Naive thymus-derived CD4-positive, alpha-beta T cell (primary cell): ENCODE data around the gene LAPTM5. TPM values are rescaled to one million over a fixed set of nuclear protein-coding genes. Genes with fewer than 3 reads are reported as not detected.

Experiments
- ATAC-seq: fragments of 150-1000 bp; cut with Tn5 transposase; 2 replicates; pipeline ENCODE4 v1.10.0; 2021; ENCODE audit warnings: mild to moderate bottlenecking, moderate library complexity
- CTCF ChIA-PET: fragments of 350-600 bp; sonication (Branson Sonifier 250); formaldehyde crosslinking; loops from one replicate; lab custom pipeline; 2021; ENCODE audit warnings: antibody characterized with exemption; lab: Charles Lee
- POLR2A ChIA-PET: fragments of 350-600 bp; sonication (Branson Sonifier 250); formaldehyde crosslinking; loops from one replicate; lab custom pipeline; 2021; ENCODE audit warnings: antibody characterized with exemption, inconsistent platforms; lab: Charles Lee
- DNase-seq, 9 donors: peaks; one replicate each; pipeline versions ENCODE4 v3.0.0 to v3.0.0-alpha.2; 2020 to 2022; ENCODE audit warnings: mixed read lengths in 1 of 9
- H3K27ac ChIP-seq: one replicate; pipeline ENCODE4 v1.7.0; 2013; ENCODE audit warnings: mild to moderate bottlenecking, low read depth, low read length, moderate library complexity
- H3K27me3 ChIP-seq, 2 donors: one replicate each; pipeline ENCODE4 v1.7.0; 2013; ENCODE audit warnings: low read length in 2 of 2, mild to moderate bottlenecking in 2 of 2, moderate library complexity in 2 of 2; ENCODE audit not compliant: control insufficient read depth in 2 of 2, insufficient read depth in 2 of 2
- H3K36me3 ChIP-seq, 3 experiments: 1 replicate in 2 of 3; 2 replicates in 1 of 3; pipeline ENCODE4 v1.7.0; 2013; ENCODE audit warnings: low read length in 3 of 3, mild to moderate bottlenecking in 3 of 3, moderate library complexity in 1 of 3; ENCODE audit not compliant: insufficient read depth in 3 of 3, control insufficient read depth in 2 of 3
- H3K4me1 ChIP-seq, 2 donors: one replicate each; pipeline ENCODE4 v1.7.0; 2013; ENCODE audit warnings: low read length in 2 of 2, mild to moderate bottlenecking in 2 of 2, moderate library complexity in 1 of 2; ENCODE audit not compliant: control insufficient read depth in 2 of 2, insufficient read depth in 2 of 2
- H3K4me3 ChIP-seq: 2 replicates; pipeline ENCODE4 v1.7.0; 2013; ENCODE audit warnings: mild to moderate bottlenecking, low read length
- H3K9me3 ChIP-seq, 3 experiments: 1 replicate in 2 of 3; 2 replicates in 1 of 3; pipeline ENCODE4 v1.7.0; 2013; ENCODE audit warnings: low read length in 3 of 3; ENCODE audit not compliant: control insufficient read depth in 2 of 3
- H3K27ac Mint-ChIP-seq, 9 donors: one replicate each; pipeline ENCODE4 v1.8.0; 2020 to 2022; ENCODE audit warnings: mixed read lengths in 9 of 9, mild to moderate bottlenecking in 8 of 9, moderate library complexity in 5 of 9, inconsistent platforms in 2 of 9
- H3K27me3 Mint-ChIP-seq, 5 donors: one replicate each; pipeline ENCODE4 v1.8.0; 2021 to 2022; ENCODE audit warnings: mixed read lengths in 5 of 5, mild to moderate bottlenecking in 1 of 5
- H3K36me3 Mint-ChIP-seq, 5 donors: one replicate each; pipeline ENCODE4 v1.8.0; 2020 to 2022; ENCODE audit warnings: mixed read lengths in 5 of 5, mild to moderate bottlenecking in 3 of 5, inconsistent platforms in 1 of 5
- H3K4me1 Mint-ChIP-seq, 7 donors: one replicate each; pipeline ENCODE4 v1.8.0; 2020 to 2022; ENCODE audit warnings: mixed read lengths in 7 of 7, mild to moderate bottlenecking in 3 of 7, inconsistent platforms in 1 of 7
- H3K4me3 Mint-ChIP-seq, 10 donors: one replicate each; pipeline ENCODE4 v1.8.0; 2020 to 2022; ENCODE audit warnings: mild to moderate bottlenecking in 10 of 10, mixed read lengths in 10 of 10, moderate library complexity in 6 of 10, inconsistent platforms in 2 of 10
- H3K9me3 Mint-ChIP-seq, 11 donors: one replicate each; pipeline ENCODE4 v1.8.0; 2020 to 2022; ENCODE audit warnings: mixed read lengths in 11 of 11, mild to moderate bottlenecking in 4 of 11, inconsistent platforms in 1 of 11, moderate library complexity in 1 of 11
- intact Hi-C, 2 donors: fragments of 100-400 bp; cut with micrococcal nuclease; formaldehyde crosslinking; loops; one replicate each; pipeline ENCODE4 v1.15.1; 2023
- polyA plus RNA-seq, 2 donors: library from polyadenylated mRNA; unstranded; fragments of 300-500 nt; fragmentation: Illumina TruSeq; gene quantifications; one replicate each; pipeline ENCODE4 v1.2.3, GENCODE V29; 2021
- total RNA-seq, 6 experiments: library from RNA in 5 of 6; stranded (reverse) in 5 of 6; gene quantifications; 1 replicate in 5 of 6; 2 replicates in 1 of 6; pipeline ENCODE4 v1.2.3 and lab custom pipeline; 2021 to 2026

LAPTM5 gene
- total and polyA plus RNA-seq, 7 experiments from 2014 or later = 464 to 783 (median 575) TPM

DNA sequence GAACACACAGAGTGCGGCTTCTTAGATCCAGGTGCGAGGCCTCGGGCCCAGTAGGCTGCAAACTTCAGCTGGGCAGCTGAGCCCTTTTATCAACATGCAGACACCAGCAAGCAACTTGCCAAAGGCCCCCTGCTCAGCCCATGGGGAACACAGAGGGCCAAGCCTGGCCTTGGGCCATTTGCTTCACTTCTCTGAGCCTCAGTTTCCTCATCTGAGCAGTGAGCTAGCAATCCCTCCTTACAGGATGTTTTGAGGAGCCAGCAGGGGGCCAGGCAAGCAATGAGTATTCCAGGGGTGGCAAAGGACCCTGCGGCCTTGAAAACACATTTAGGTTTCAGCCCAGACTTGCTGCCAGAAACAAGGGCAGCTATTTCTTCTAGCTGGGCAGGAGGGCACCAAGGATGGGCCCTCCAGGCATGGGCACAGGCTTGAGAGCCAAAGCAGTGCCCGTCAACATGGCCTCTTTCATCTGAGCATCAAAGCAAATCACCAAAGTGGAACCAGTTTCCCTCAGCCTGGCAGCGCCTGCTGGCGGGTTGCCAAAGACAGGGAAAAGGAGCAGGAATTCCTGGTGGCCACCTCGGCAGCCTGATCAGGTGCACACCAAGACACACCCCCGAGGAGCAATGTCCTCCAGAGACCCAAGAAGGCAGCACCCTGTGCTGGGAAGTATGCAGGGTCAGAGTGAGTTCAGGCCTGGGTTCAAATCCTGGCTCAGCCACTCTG is 35.6 kb downstream of the LAPTM5 start:
- no peak for DNase-seq
- H3K9me3 ChIP-seq = no peaks in the 10 kb centered on the region
- POLR2A ChIA-PET = interaction anchor here (4.3 to 42.4 kb wide), 3 partner anchors 9 to 57 kb away, joined by 30 to 1281 read pairs (median 72); partner anchors contain the start of gene LAPTM5
- intact Hi-C loops = no loop called here
- H3K36me3 ChIP-seq = peaks cover 0 to 54% (median 7%) of the 10 kb centered on the region in 3 experiments
- peak overlapping the region in 2 of 9 donors; percentile 36 to 51 for H3K27ac Mint-ChIP-seq
- peaks cover 0 to 16% (median 3%) of the 10 kb centered on the region in 5 donors for H3K36me3 Mint-ChIP-seq
- ATAC-seq = no peak
- peak overlapping the region in 2 of 10 donors; percentile 4 to 20 for H3K4me3 Mint-ChIP-seq
- H3K27me3 ChIP-seq = no peaks in the 10 kb centered on the region
- H3K4me1 ChIP-seq = peaks cover 10 to 37% of the 10 kb centered on the region in 2 donors
- H3K4me1 Mint-ChIP-seq = peaks cover 20 to 62% (median 48%) of the 10 kb centered on the region in 7 donors
- no peak overlapping the region for H3K27ac ChIP-seq
- H3K4me3 ChIP-seq = no peak overlapping the region
- CTCF ChIA-PET = interaction anchor here (1.1 to 5.2 kb wide), 5 partner anchors 22 to 80 kb away, joined by 5 to 149 read pairs (median 52); partner anchors contain the start of gene LAPTM5
- no peaks in the 10 kb centered on the region for H3K27me3 Mint-ChIP-seq
- peaks cover 0 to 3% (median 0%) of the 10 kb centered on the region in 11 donors for H3K9me3 Mint-ChIP-seq

DNA sequence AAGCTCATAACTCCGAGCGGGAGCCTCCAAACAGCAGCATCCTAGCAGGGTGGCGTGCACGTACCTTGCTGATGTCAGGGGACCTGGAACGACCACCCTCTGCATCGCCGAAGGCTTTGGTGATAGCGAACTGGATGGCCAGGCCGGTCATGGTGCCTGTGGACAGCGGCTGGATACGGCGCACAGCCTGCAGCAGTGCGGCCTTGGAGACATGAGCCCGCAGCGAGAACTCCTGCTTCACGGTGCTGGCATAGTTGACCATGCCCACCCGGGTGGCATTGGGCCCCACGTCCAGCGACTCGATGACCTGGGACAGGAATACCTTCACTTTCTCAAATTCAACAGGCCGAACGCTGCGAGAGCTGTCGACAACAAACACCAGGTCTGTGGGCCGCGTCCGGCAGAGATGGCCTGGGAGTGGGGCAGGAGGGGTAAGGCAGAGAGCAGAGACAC is 36.2 kb downstream of the LAPTM5 start:
- Mint-ChIP-seq H3K4me1 (peaks cover 21 to 64% (median 50%) of the 10 kb centered on the region in 7 donors), H3K4me3 (peak overlapping the region in 1 of 10 donors; percentile 34), H3K27me3 (no peaks in the 10 kb centered on the region), H3K36me3 (peaks cover 0 to 14% (median under 1%) of the 10 kb centered on the region in 5 donors), H3K27ac (peak overlapping the region in 2 of 9 donors; percentile 17 to 36), H3K9me3 (peaks cover 0 to 3% (median 0%) of the 10 kb centered on the region in 11 donors)
- Histone ChIP-seq H3K4me1 (peaks cover 10 to 37% of the 10 kb centered on the region in 2 donors), H3K36me3 (peaks cover 0 to 53% (median 7%) of the 10 kb centered on the region in 3 experiments), H3K27me3 (no peaks in the 10 kb centered on the region), H3K9me3 (no peaks in the 10 kb centered on the region), H3K27ac (no peak overlapping the region), H3K4me3 (no peak overlapping the region)
- POLR2A ChIA-PET = interaction anchor here (4.3 to 42.4 kb wide), 3 partner anchors 10 to 57 kb away, joined by 30 to 1281 read pairs (median 72); partner anchors contain the start of gene LAPTM5
- CTCF ChIA-PET = interaction anchor here (0.7 to 5.2 kb wide), 7 partner anchors 22 to 81 kb away, joined by 3 to 149 read pairs (median 19); partner anchors contain the start of gene LAPTM5
- DNase-seq (no peak), ATAC-seq (no peak)
- intact Hi-C loops = no loop called here

DNA sequence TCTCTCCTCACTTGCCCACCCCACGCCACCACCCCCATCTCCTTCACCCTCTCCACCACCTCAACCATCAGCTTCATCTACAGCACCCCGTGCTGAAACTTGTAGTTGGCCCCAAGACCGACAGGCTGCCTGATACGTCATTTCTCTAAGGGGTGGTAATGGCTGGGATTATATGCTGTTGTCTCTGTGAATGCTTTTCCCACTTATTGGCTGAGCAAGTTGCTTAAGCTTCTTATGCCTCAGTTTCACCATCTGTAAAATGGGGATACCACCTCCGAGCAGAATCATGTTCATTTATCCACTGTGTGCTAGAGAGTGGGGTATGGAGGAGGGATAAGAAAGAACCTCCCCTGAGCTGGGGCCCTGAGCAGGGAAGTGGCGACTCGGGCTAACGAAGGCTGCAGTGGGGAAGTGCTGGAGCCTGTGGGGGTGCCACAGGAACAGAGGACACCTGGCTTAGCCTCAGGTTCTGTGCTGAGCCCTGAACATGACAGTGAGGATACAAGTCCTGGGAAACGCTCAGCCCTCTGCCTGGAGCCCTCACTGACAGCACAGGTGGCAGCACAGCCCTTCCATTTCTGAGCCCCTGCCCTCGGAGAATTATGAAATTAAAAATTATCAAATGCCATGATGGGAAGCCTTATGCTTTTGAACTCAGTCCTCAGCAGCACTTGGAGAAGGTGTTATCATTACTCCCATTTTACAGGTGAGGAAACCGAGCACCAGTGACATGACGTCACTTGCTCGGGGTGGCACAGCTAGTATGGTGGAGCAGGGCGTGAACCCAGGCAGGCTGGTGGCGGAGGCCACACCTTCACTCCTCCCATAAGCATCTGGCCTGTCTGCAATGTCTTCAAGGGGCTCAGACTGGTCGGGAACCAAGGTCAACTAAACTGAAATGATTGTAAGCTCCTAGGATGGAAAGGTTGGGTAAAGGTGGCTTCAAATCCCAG is 37.0 kb downstream of the LAPTM5 start:
- Histone ChIP-seq H3K27me3 (no peaks in the 10 kb centered on the region), H3K27ac (no peak overlapping the region), H3K4me1 (peaks cover 10 to 37% of the 10 kb centered on the region in 2 donors), H3K36me3 (peaks cover 0 to 45% (median 7%) of the 10 kb centered on the region in 3 experiments), H3K9me3 (peaks cover 0 to 4% (median 0%) of the 10 kb centered on the region in 3 experiments), H3K4me3 (no peak overlapping the region)
- peaks cover 0 to 4% (median 0%) of the 10 kb centered on the region in 11 donors for H3K9me3 Mint-ChIP-seq
- CTCF ChIA-PET = interaction anchor here (0.7 to 5.2 kb wide), 15 partner anchors 7 to 208 kb away, joined by 3 to 149 read pairs (median 11); partner anchors contain the start of gene LAPTM5
- H3K27ac Mint-ChIP-seq = peak overlapping the region in 4 of 9 donors; percentile 7 to 97 (median 64)
- no peaks in the 10 kb centered on the region for H3K27me3 Mint-ChIP-seq
- POLR2A ChIA-PET = interaction anchor here (1.0 to 42.4 kb wide), 6 partner anchors 11 to 73 kb away, joined by 3 to 1281 read pairs (median 28); partner anchors contain the start of gene LAPTM5
- DNase-seq (no peak), ATAC-seq (no peak)
- intact Hi-C loops = no loop called here
- H3K36me3 Mint-ChIP-seq = peaks cover 0 to 13% (median 0%) of the 10 kb centered on the region in 5 donors
- H3K4me1 Mint-ChIP-seq = peaks cover 21 to 64% (median 50%) of the 10 kb centered on the region in 7 donors
- peak overlapping the region; percentile 8 to 96 (median 90) for H3K4me3 Mint-ChIP-seq

DNA sequence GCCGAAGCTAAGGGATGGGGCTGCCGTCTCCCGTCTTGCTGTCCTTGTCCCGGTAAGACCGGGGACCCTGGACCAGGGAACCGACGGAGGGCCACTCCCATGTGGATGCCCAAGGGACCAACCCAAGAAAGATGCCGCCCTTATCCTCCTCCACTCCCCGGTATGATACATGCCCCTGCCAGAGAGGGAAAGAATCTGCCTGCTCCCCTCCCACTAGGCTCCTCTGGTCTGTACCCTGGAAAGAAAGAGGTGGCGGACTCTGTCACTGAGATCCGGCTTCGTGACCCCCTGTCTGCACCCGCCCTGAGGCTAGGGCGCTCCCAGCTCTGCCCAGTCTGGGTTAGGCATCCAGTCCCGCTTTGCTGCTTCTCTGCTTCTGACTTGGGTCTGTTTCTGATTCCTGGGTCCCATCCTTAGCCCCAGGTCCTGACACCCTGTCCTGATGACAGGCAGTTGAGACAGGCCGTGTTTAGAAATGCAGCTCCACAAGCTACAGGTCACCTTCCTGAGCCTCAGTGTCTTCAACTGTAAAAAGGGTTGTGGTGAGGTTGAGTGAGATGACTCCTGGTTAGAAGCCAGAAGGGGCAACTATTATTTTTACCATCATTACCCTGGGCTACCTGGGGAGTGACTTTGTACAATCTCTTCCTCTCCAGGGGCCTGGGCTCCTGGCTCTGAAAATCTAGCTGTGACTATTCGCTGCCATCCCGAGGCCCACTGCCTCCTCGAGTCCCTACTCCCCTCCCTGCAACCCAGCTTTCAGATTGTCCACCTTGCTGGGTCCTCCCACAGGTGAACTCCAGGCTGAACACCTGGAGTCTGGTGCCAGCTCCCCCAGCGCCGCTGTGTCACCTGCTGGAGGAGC is 37.9 kb downstream of the LAPTM5 start:
- DNase-seq = no peak
- H3K9me3 ChIP-seq = peaks cover 0 to 9% (median 0%) of the 10 kb centered on the region in 3 experiments
- peaks cover 10 to 37% of the 10 kb centered on the region in 2 donors for H3K4me1 ChIP-seq
- peak overlapping the region; percentile 100 for H3K27ac ChIP-seq
- peaks cover 0 to 9% (median 0%) of the 10 kb centered on the region in 11 donors for H3K9me3 Mint-ChIP-seq
- peak overlapping the region; percentile 86 to 97 (median 94) for H3K27ac Mint-ChIP-seq
- CTCF ChIA-PET = interaction anchor here (0.7 to 5.2 kb wide), 16 partner anchors 8 to 209 kb away, joined by 3 to 149 read pairs (median 10); partner anchors contain the start of gene LAPTM5
- H3K27me3 ChIP-seq = no peaks in the 10 kb centered on the region
- POLR2A ChIA-PET = interaction anchor here (0.7 to 42.4 kb wide), 11 partner anchors 12 to 301 kb away, joined by 3 to 1281 read pairs (median 3); partner anchors contain the start of gene LAPTM5
- no peaks in the 10 kb centered on the region for H3K27me3 Mint-ChIP-seq
- ATAC-seq = no peak
- H3K4me3 ChIP-seq = peak overlapping the region; percentile 88
- H3K4me3 Mint-ChIP-seq = peak overlapping the region; percentile 83 to 96 (median 91)
- peaks cover 0 to 13% (median 0%) of the 10 kb centered on the region in 5 donors for H3K36me3 Mint-ChIP-seq
- peaks cover 0 to 36% (median 5%) of the 10 kb centered on the region in 3 experiments for H3K36me3 ChIP-seq
- peaks cover 22 to 56% (median 43%) of the 10 kb centered on the region in 7 donors for H3K4me1 Mint-ChIP-seq
- intact Hi-C loops = loop anchor here (1.0 to 10.0 kb wide), 14 partner anchors 38 to 1983 kb away; partner anchors contain the start of genes LAPTM5 (in 1 of the 2), PTPRU (in 1 of the 2), PUM1 (in 1 of the 2) and RBBP4 (in 1 of the 2)
